Vagina (tissue), 2 donors: Measurements from ENCODE around the gene CENPU.

ENCODE experiments used
- CTCF ChIP-seq, 3 experiments: fragments of 450-650 bp in 2 of 3; fragments of 200-600 bp in 1 of 3; sonication (generic) in 1 of 3; IDR thresholded peaks; one replicate each; pipeline ENCODE4 v1.5.1; 2017 to 2019; ENCODE audit warnings: antibody characterized with exemption in 3 of 3, mild to moderate bottlenecking in 2 of 3, moderate library complexity in 2 of 3
- POLR2A ChIP-seq, 2 donors: fragments of 450-650 bp; IDR thresholded peaks; one replicate each; pipeline ENCODE4 v1.6.1; 2017; ENCODE audit warnings: antibody characterized with exemption in 2 of 2, mild to moderate bottlenecking in 2 of 2, moderate library complexity in 2 of 2

GRCh38 chr4:184755278-184755677 lies 21.4 kb upstream of the CENPU start:
- no peak for TF ChIP-seq POLR2A (IDR thresholded peaks at IDR 0.05)
- no peak for TF ChIP-seq CTCF (IDR thresholded peaks at IDR 0.05)
